HS-27A (cell line): Measurements from ENCODE around the gene TXLNA.
A peak's percentile ranks its signal among the peaks of the same experiment; 100 is the strongest.

Experiments
- DNase-seq: peaks from one replicate; pipeline ENCODE4 v3.0.0-alpha.2; 2012; ENCODE audit warnings: low read depth, missing footprints

TXLNA gene

GRCh38 chr1:32184650-32185049, 5.2 kb downstream of the TXLNA start:
- no peak for DNase-seq

GRCh38 chr1:32186077-32186476, 6.6 kb downstream of the TXLNA start:
- no peak for DNase-seq

- no peak for DNase-seq
Observed at GRCh38 chr1:32186491-32186890, 7.0 kb downstream of the TXLNA start.

GRCh38 chr1:32187850-32188249, 8.4 kb downstream of the TXLNA start:
- DNase-seq = no peak

GRCh38 chr1:32192220-32192948, 12.9 kb downstream of the TXLNA start:
- no peak for DNase-seq

- no peak for DNase-seq
Observed at GRCh38 chr1:32194984-32195383, 15.5 kb downstream of the TXLNA start.

- no peak for DNase-seq
Observed at GRCh38 chr1:32195531-32195930, 16.1 kb downstream of the TXLNA start.

- DNase-seq = no peak
Observed at GRCh38 chr1:32195972-32196823, 16.7 kb downstream of the TXLNA start.

GRCh38 chr1:32197074-32197473, 17.6 kb downstream of the TXLNA start:
- DNase-seq = no peak

GRCh38 chr1:32197837-32198236, 18.4 kb downstream of the TXLNA start:
- no peak for DNase-seq

GRCh38 chr1:32198237-32199042, 19.0 kb downstream of the TXLNA start:
- no peak for DNase-seq

GRCh38 chr1:32199043-32199716, 19.7 kb downstream of the TXLNA start:
- no peak for DNase-seq

- no peak for DNase-seq
Observed at GRCh38 chr1:32199717-32200072, 20.2 kb downstream of the TXLNA start.

GRCh38 chr1:32200226-32201010, 20.9 kb downstream of the TXLNA start, which contains the start of gene CCDC28B:
Gene CCDC28B, plus strand, starts transcription at chr1:32200595. Its CDS starts 1,341 bp downstream, at chr1:32201936.
- DNase-seq = peak; percentile 45

- DNase-seq = no peak
Observed at GRCh38 chr1:32201011-32201855, 21.8 kb downstream of the TXLNA start.

- no peak for DNase-seq
Observed at GRCh38 chr1:32204943-32205361, 25.5 kb downstream of the TXLNA start.

GRCh38 chr1:32205401-32206370, 26.2 kb downstream of the TXLNA start, which contains the start of gene IQCC:
Gene IQCC, plus strand, starts transcription at chr1:32205671. Its CDS starts 11 bp downstream, at chr1:32205682.
- peak; percentile 48 for DNase-seq

GRCh38 chr1:32208469-32208868, 29.0 kb downstream of the TXLNA start:
- no peak for DNase-seq

GRCh38 chr1:32208891-32209328, 29.4 kb downstream of the TXLNA start, which contains the start of gene DCDC2B:
Gene DCDC2B, plus strand, starts transcription at chr1:32209089. Its CDS starts 5 bp downstream, at chr1:32209094.
- DNase-seq = peak; percentile 31
